ENCODE measurements around the gene SPOPL.

DNA sequence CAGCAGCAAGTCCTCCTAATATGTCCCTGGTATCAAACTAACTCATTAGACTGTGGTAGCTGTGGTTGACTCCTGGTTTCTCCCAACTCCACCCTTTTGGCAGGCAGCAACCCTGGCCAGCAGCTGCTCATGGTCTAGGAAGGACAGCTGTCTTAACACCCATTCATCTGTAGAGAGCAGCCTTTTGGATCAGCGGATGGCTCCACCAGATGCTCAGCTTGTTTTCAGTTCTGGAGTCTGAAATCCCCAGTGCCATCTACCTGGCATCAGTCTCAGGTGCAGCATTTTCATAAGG is 100.5 kb downstream of the SPOPL start:
- no peak for TF ChIP-seq CTCF (IDR thresholded peaks at IDR 0.05)
- no peak for TF ChIP-seq POLR2A (IDR thresholded peaks at IDR 0.05)
